ENCODE data around the gene MED25.

The MED25 gene

GRCh38 chr19:49786376-49786820 lies 31.7 kb upstream of the MED25 start:
- no peak overlapping the region for H3K4me3 ChIP-seq (ENCODE audit: low read depth, low read length)
- TF ChIP-seq CTCF (IDR thresholded peaks at IDR 0.05; ENCODE audit: insufficient read depth, low read depth, low read length, missing control alignments), result no peak
- DNase-seq (ENCODE audit: low read depth), result no peak

DNA sequence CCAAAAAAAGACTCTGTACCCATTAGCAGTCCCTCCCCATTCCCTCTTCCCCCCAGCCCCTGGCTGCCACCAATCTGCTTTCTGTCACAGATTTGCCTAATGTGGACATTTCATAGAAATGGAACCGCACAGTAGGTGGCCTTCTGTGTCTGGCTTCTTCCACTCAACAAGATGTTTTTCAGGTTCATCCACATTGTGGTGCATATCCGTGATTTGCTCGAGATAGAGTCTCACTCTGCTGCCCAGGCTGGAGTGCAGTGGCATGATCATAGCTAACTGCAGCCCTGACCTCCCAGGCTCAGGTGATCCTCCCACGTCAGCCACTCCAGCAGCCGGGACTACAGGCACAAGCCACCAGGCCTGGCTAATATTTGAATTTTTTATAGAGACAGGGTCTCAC lies 30.3 kb upstream of the MED25 start:
- no peak for TF ChIP-seq CTCF (IDR thresholded peaks at IDR 0.05; ENCODE audit: insufficient read depth, low read depth, low read length, missing control alignments)
- DNase-seq (ENCODE audit: low read depth), result no peak
- no peak overlapping the region for H3K4me3 ChIP-seq (ENCODE audit: low read depth, low read length)

DNA sequence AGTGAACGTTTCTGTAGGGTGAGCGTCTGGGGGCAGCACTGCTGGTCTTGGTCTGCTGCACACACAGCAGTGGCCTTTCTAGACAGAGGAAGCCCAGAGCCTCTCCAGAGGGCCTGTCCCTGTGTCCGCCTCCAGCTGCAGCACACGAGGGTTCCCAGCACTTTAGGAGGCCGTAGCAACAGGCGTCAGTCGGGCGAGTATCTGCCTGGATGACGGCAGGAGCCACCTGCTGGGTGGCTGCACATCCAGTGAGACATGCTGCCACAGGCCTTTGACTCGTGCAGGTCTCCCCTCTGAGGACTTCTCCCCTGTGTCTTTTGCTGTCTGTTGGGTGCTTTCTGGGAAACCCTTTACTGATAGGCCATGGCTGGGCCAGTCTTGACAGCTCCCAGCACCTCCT lies 29.2 kb upstream of the MED25 start:
- H3K4me3 ChIP-seq (ENCODE audit: low read depth, low read length), result no peak overlapping the region
- DNase-seq (ENCODE audit: low read depth), result no peak
- TF ChIP-seq CTCF (IDR thresholded peaks at IDR 0.05; ENCODE audit: insufficient read depth, low read depth, low read length, missing control alignments), result no peak

GRCh38 chr19:49790866-49791265 lies 27.2 kb upstream of the MED25 start:
- TF ChIP-seq CTCF (IDR thresholded peaks at IDR 0.05; ENCODE audit: insufficient read depth, low read depth, low read length, missing control alignments), result no peak
- DNase-seq (ENCODE audit: low read depth), result no peak
- no peak overlapping the region for H3K4me3 ChIP-seq (ENCODE audit: low read depth, low read length)

- no peak for DNase-seq (ENCODE audit: low read depth)
- no peak for TF ChIP-seq CTCF (IDR thresholded peaks at IDR 0.05; ENCODE audit: insufficient read depth, low read depth, low read length, missing control alignments)
- H3K4me3 ChIP-seq (ENCODE audit: low read depth, low read length), result no peak overlapping the region
Measured at GRCh38 chr19:49791776-49792445, 26.2 kb upstream of the MED25 start.

DNA sequence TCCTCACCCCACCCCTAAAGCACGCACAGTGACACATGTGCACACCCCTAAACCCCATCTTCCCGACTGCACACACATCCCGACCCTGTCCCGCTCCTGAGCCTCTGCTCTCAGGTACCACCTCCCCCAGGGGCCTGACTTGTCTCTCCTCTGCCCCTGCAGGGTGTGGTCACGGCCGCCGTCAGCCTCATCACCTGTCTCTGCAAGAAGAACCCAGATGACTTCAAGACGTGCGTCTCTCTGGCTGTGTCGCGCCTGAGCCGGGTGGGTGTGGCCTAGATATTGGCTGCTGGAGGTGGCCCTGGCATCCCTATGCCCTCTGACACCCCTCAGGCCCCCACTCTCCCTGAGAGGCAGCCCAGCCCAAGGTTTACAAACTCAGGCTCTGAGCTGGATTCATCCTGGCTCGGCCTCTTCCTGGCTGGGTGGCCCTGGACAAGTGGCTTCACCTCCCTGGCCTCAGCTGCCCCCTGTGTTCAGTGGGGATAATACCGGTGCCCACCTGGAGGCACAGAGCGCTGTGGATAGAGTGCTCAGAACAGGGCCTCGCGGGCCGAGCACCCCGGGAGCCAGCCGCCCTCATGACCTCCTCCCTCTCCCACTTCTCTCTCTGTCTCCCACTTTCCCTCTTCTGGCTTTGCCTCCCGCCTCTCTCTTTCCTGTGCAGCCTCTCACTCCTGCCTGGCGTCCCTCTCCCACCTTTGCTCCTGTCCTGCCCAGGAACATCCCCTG lies 25.1 kb upstream of the MED25 start:
- DNase-seq (ENCODE audit: low read depth), result no peak
- no peak for TF ChIP-seq CTCF (IDR thresholded peaks at IDR 0.05; ENCODE audit: insufficient read depth, low read depth, low read length, missing control alignments)
- H3K4me3 ChIP-seq (ENCODE audit: low read depth, low read length), result no peak overlapping the region

GRCh38 chr19:49793561-49793840 lies 24.6 kb upstream of the MED25 start:
- DNase-seq (ENCODE audit: low read depth), result no peak
- H3K4me3 ChIP-seq (ENCODE audit: low read depth, low read length), result no peak overlapping the region
- TF ChIP-seq CTCF (IDR thresholded peaks at IDR 0.05; ENCODE audit: insufficient read depth, low read depth, low read length, missing control alignments), result no peak
